GM10248 (cell line): ENCODE results near the gene SULT1A2.

Experiments used
- CTCF ChIA-PET: fragments of 300-600 bp; sonication (Branson Sonifier 250); formaldehyde crosslinking; extraction: SDS; loops from one replicate; lab custom pipeline; 2021; ENCODE audit warnings: antibody characterized with exemption; lab: Yijun Ruan, JAX
- POLR2A ChIA-PET: fragments of 350-650 bp; sonication (Branson Sonifier 250); formaldehyde crosslinking; extraction: SDS; loops from one replicate; lab custom pipeline; 2020; ENCODE audit warnings: antibody characterized with exemption; lab: Yijun Ruan, JAX
- DNase-seq: peaks from one replicate; pipeline ENCODE4 v3.0.0; 2012; ENCODE audit errors: extremely low spot score
- TF ChIP-seq, protein P1 (sequence below): IDR thresholded peaks from 2 replicates; pipeline ENCODE4 v1.5.1; 2012; ENCODE audit warnings: mild to moderate bottlenecking, low read depth; ENCODE audit errors: extremely low read depth, missing control alignments, control extremely low read depth

The SULT1A2 gene

DNA sequence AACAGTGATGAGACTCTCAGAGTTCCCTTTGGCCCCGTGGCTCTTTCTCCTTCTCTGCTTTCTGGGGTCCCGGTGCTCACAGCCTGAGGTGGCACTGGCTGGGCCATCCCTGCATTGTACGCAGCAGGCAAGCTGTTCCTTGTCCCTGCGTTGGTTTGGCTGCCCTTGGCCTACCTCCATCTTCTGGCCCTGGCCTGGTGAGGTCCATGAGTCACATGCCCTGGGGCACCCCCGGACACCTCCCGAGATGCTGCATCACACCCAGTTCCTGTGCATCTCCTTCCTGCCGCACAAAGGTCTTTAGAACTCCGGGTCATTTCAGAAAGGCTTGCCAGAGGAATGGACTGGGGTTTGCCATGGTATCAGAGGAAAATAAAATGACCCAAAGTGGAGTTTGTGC is 9.5 kb downstream of the SULT1A2 start:
- no peak for DNase-seq
- TF ChIP-seq, protein P1, sequence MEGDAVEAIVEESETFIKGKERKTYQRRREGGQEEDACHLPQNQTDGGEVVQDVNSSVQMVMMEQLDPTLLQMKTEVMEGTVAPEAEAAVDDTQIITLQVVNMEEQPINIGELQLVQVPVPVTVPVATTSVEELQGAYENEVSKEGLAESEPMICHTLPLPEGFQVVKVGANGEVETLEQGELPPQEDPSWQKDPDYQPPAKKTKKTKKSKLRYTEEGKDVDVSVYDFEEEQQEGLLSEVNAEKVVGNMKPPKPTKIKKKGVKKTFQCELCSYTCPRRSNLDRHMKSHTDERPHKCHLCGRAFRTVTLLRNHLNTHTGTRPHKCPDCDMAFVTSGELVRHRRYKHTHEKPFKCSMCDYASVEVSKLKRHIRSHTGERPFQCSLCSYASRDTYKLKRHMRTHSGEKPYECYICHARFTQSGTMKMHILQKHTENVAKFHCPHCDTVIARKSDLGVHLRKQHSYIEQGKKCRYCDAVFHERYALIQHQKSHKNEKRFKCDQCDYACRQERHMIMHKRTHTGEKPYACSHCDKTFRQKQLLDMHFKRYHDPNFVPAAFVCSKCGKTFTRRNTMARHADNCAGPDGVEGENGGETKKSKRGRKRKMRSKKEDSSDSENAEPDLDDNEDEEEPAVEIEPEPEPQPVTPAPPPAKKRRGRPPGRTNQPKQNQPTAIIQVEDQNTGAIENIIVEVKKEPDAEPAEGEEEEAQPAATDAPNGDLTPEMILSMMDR: no peak
- POLR2A ChIA-PET: no interaction called here
- CTCF ChIA-PET: no interaction called here

DNA sequence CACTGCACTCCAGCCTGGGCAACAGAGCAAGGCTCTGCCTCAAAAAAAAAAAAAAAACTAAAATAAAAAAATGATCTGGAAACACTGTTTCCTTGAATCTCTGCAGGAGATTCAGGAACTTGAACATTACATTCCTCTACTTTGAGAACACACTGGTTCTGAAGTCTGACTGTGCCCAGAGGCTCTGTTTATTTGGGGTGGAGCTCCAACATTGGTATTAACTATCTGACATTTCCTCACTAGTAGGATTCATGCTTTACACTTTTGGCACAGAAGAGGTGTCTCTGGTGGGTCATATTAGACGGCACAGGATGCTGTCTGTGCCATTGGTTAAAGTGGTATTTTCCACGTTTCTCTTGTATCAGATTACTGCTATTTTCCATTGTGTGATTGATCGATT is 10.4 kb downstream of the SULT1A2 start:
- CTCF ChIA-PET: no interaction called here
- POLR2A ChIA-PET: no interaction called here
- TF ChIP-seq, protein P1: no peak
- no peak for DNase-seq

DNA sequence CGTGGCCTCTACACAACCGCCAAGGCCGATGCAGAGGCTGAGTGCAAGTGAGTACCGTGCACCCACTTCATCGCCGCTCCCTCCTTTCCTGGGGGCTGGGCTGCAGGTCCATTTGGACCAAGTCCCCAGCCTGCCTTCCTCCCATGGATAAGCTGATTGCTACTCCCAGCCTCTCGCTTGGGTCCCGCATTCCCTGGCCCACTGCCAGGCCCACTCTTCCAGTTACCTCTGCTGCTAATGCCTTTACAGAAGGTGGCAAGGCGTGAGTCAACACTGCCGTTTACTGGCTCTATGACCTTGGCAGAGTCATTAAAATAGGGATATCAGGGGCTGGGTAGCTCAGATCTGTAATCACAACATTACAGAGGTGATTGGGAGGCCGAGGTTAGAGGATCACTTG is 11.2 kb downstream of the SULT1A2 start:
- ChIA-PET POLR2A (no interaction called here), CTCF (no interaction called here)
- TF ChIP-seq, protein P1: no peak
- DNase-seq: no peak

GRCh38 chr16:28580726-28581315 is 16.0 kb downstream of the SULT1A2 start:
- TF ChIP-seq, protein P1: no peak
- ChIA-PET CTCF (interaction anchor here (1.3 to 2.0 kb wide), 2 partner anchors 9 to 35 kb away, joined by 4 read pairs; no protein-coding TSS in a partner anchor), POLR2A (no interaction called here)
- no peak for DNase-seq

DNA sequence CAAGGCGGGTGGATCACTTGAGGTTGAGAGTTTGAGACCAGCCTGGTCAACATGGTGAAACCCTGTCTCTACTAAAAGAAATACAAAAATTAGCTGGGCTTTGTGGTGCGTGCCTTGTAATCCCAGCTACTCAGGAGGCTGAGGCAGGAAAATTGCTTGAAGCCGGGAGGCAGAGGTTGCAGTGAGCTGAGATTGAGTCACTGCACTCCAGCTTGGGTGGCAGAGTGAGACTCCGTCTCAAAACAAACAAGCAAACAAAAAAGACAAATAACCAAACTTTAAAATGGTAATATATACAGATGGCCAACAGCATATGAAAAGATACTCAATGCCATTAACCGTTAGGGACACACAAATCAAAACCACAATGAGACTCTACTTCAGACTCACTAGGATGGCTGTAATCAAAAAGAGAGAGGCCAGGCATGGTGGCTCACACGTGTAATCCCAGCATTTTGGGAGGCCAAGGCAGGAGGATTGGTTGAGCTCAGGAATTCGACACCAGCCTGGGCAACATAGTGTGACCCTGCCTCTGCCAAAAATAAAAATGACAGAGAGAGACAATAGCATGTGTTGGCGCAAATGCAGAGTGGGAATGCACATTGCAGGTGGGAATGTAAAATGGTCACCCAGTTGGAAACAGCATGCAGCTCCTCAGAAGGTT is 21.3 kb downstream of the SULT1A2 start:
- no peak for DNase-seq
- ChIA-PET POLR2A (no interaction called here), CTCF (no interaction called here)
- TF ChIP-seq, protein P1: no peak

DNA sequence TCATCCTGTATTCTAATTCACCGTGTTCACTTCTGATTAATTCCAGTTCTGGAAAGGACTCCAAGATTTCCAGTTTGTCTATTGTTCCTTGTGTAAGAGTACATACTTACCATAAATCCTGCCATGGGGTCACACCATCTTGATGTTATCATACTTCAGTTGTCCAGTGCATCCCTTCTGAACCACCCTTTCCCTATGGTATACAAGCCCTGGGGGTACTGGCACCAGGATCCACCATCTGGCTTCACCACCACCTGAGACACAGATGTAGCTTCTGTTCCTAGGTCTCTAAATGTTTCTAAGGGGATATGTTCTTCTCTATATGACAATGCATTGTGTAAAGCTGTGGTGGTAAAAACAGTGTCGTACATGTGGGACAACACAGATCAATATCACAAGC is 21.9 kb downstream of the SULT1A2 start:
- ChIA-PET CTCF (no interaction called here), POLR2A (no interaction called here)
- TF ChIP-seq, protein P1: no peak

More for the DNA sequence above, 21.9 kb downstream of the SULT1A2 start:
- no peak for DNase-seq
